Measurements from ENCODE around the gene MGA. TPM values are rescaled to one million over a fixed set of nuclear protein-coding genes. Genes with fewer than 3 reads are reported as not detected.

MGA gene
- total and polyA plus RNA-seq, 2 experiments from 2014 or later = 13.2 to 14.8 TPM

GRCh38 chr15:41780727-41781126 is 120.5 kb downstream of the MGA start:
- Histone ChIP-seq H3K9me2 (ENCODE audit: insufficient read depth) (no peaks in the 10 kb centered on the region), H3K9ac (no peak overlapping the region), H3K79me2 (ENCODE audit: insufficient read depth) (peaks cover 100% of the 10 kb centered on the region), H3K36me3 (ENCODE audit: low read depth) (no peaks in the 10 kb centered on the region), H3K4me1 (ENCODE audit: insufficient read depth) (peaks cover 43% of the 10 kb centered on the region), H3K4me3 (no peak overlapping the region), H3K27me3 (replicated peaks; ENCODE audit: insufficient read depth) (no peaks in the 10 kb centered on the region), H3F3A (ENCODE audit: insufficient read depth) (peaks cover 48% of the 10 kb centered on the region), H3K27ac (no peak overlapping the region), H4K20me1 (ENCODE audit: insufficient read depth) (no peaks in the 10 kb centered on the region), H3K4me2 (ENCODE audit: unreplicated experiment) (no peak overlapping the region), H3K9me3 (ENCODE audit: low read depth) (no peaks in the 10 kb centered on the region), H2AFZ (no peak overlapping the region)
- TF ChIP-seq EZH2phosphoT487 (IDR thresholded peaks at IDR 0.05; ENCODE audit: insufficient read depth, low read depth) (no peak), EZH2 (IDR thresholded peaks at IDR 0.05; ENCODE audit: insufficient read depth, poor library complexity, severe bottlenecking) (no peak)
- no peak for DNase-seq
- in situ Hi-C loops (cut with MboI) = no loop called here
- WGBS, 2 experiments (ENCODE audit: low coverage in 1 of 2, low lambda C conversion rate in 2 of 2, missing lambda C conversion rate in 2 of 2) = 92 to 95% methylated on average over 1 of the region's 1 CpG

- H3F3A ChIP-seq (ENCODE audit: insufficient read depth) = peaks cover 29% of the 10 kb centered on the region
- H3K4me2 ChIP-seq (ENCODE audit: unreplicated experiment) = no peak overlapping the region
- H3K27me3 ChIP-seq (replicated peaks; ENCODE audit: insufficient read depth) = no peaks in the 10 kb centered on the region
- H4K20me1 ChIP-seq (ENCODE audit: insufficient read depth) = no peaks in the 10 kb centered on the region
- no peak for DNase-seq
- H3K27ac ChIP-seq = no peak overlapping the region
- H3K9me2 ChIP-seq (ENCODE audit: insufficient read depth) = no peaks in the 10 kb centered on the region
- TF ChIP-seq EZH2phosphoT487 (IDR thresholded peaks at IDR 0.05; ENCODE audit: insufficient read depth, low read depth) (no peak), EZH2 (IDR thresholded peaks at IDR 0.05; ENCODE audit: insufficient read depth, poor library complexity, severe bottlenecking) (no peak)
- in situ Hi-C loops (cut with MboI) = no loop called here
- H2AFZ ChIP-seq = no peak overlapping the region
- H3K9me3 ChIP-seq (ENCODE audit: low read depth) = no peaks in the 10 kb centered on the region
- H3K79me2 ChIP-seq (ENCODE audit: insufficient read depth) = peaks cover 99% of the 10 kb centered on the region
- peaks cover 24% of the 10 kb centered on the region for H3K4me1 ChIP-seq (ENCODE audit: insufficient read depth)
- H3K9ac ChIP-seq = no peak overlapping the region
- H3K4me3 ChIP-seq = no peak overlapping the region
- WGBS, 2 experiments (ENCODE audit: low coverage in 1 of 2, low lambda C conversion rate in 2 of 2, missing lambda C conversion rate in 2 of 2) = 95 to 99% methylated on average over 5 of the region's 5 CpGs
- H3K36me3 ChIP-seq (ENCODE audit: low read depth) = no peaks in the 10 kb centered on the region
Observed at GRCh38 chr15:41782371-41783282, 122.4 kb downstream of the MGA start.

GRCh38 chr15:41783296-41783695 is 123.1 kb downstream of the MGA start:
- Histone ChIP-seq H4K20me1 (ENCODE audit: insufficient read depth) (no peaks in the 10 kb centered on the region), H3K4me3 (no peak overlapping the region), H3K4me1 (ENCODE audit: insufficient read depth) (peaks cover 18% of the 10 kb centered on the region), H3K9me3 (ENCODE audit: low read depth) (no peaks in the 10 kb centered on the region), H3K9me2 (ENCODE audit: insufficient read depth) (no peaks in the 10 kb centered on the region), H2AFZ (no peak overlapping the region), H3K9ac (no peak overlapping the region), H3K4me2 (ENCODE audit: unreplicated experiment) (no peak overlapping the region), H3F3A (ENCODE audit: insufficient read depth) (peaks cover 23% of the 10 kb centered on the region), H3K27ac (no peak overlapping the region), H3K79me2 (ENCODE audit: insufficient read depth) (peaks cover 99% of the 10 kb centered on the region), H3K36me3 (ENCODE audit: low read depth) (no peaks in the 10 kb centered on the region), H3K27me3 (replicated peaks; ENCODE audit: insufficient read depth) (no peaks in the 10 kb centered on the region)
- TF ChIP-seq EZH2 (IDR thresholded peaks at IDR 0.05; ENCODE audit: insufficient read depth, poor library complexity, severe bottlenecking) = no peak
- no peak for TF ChIP-seq EZH2phosphoT487 (IDR thresholded peaks at IDR 0.05; ENCODE audit: insufficient read depth, low read depth)
- 48 to 69% methylated on average over 1 of the region's 1 CpG for WGBS, 2 experiments (ENCODE audit: low coverage in 1 of 2, low lambda C conversion rate in 2 of 2, missing lambda C conversion rate in 2 of 2)
- DNase-seq = no peak
- in situ Hi-C loops (cut with MboI) = no loop called here

GRCh38 chr15:41788262-41788661 is 128.1 kb downstream of the MGA start:
- peaks cover 24% of the 10 kb centered on the region for H3F3A ChIP-seq (ENCODE audit: insufficient read depth)
- no peaks in the 10 kb centered on the region for H3K9me2 ChIP-seq (ENCODE audit: insufficient read depth)
- TF ChIP-seq EZH2phosphoT487 (IDR thresholded peaks at IDR 0.05; ENCODE audit: insufficient read depth, low read depth) (no peak), EZH2 (IDR thresholded peaks at IDR 0.05; ENCODE audit: insufficient read depth, poor library complexity, severe bottlenecking) (no peak)
- no peaks in the 10 kb centered on the region for H3K36me3 ChIP-seq (ENCODE audit: low read depth)
- H3K79me2 ChIP-seq (ENCODE audit: insufficient read depth) = peaks cover 97% of the 10 kb centered on the region
- no peak overlapping the region for H2AFZ ChIP-seq
- H3K27ac ChIP-seq = no peak overlapping the region
- no peak overlapping the region for H3K4me3 ChIP-seq
- no peaks in the 10 kb centered on the region for H3K27me3 ChIP-seq (replicated peaks; ENCODE audit: insufficient read depth)
- H3K4me1 ChIP-seq (ENCODE audit: insufficient read depth) = peaks cover 22% of the 10 kb centered on the region
- H3K9me3 ChIP-seq (ENCODE audit: low read depth) = no peaks in the 10 kb centered on the region
- no peaks in the 10 kb centered on the region for H4K20me1 ChIP-seq (ENCODE audit: insufficient read depth)
- in situ Hi-C loops (cut with MboI) = no loop called here
- no peak for DNase-seq
- WGBS, 2 experiments (ENCODE audit: low coverage in 1 of 2, low lambda C conversion rate in 2 of 2, missing lambda C conversion rate in 2 of 2) = 91 to 100% methylated on average over 3 of the region's 3 CpGs
- H3K9ac ChIP-seq = no peak overlapping the region
- no peak overlapping the region for H3K4me2 ChIP-seq (ENCODE audit: unreplicated experiment)
